ENCODE results near the gene YTHDC2. TPM values are rescaled to one million over a fixed set of nuclear protein-coding genes. Genes with fewer than 3 reads are reported as not detected.

YTHDC2 gene
- total RNA-seq, 2 experiments from 2014 or later: 40.3 to 60.1 TPM

DNA sequence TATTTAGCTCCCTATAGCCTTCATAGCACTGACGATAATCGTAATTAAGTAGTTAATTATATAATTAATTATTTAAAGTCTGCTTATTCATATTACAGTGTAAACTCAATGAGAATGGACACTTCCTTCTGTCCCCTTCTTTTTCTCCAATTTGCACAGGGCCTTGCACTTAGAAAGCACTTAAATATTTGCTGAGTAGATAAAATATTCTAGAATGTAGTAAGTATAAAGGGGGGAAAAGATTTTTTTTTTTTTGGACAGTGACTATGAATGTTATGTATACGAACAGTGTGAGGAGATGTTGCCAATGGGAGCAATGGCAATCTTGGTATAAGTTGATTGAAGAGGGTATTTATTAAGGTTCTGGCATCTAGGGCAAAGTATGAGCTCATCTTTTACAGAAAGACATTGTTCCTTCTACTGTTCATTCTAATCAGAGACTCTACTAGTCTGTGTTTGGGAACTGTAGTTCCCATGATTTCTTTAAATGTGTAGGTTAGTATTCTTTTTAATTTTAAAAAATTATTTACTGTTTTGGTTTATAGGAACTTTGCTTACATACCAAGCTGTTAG lies 49.4 kb downstream of the YTHDC2 start:
- intact Hi-C loops (cut with micrococcal nuclease; ENCODE audit: unreplicated experiment): no loop called here
- no TSS peak for BruUV-seq (replicated peaks)
- H3K9me3 ChIP-seq (ENCODE audit: low read length): no peaks in the 10 kb centered on the region
- no peak overlapping the region for H3K4me3 ChIP-seq (ENCODE audit: low read depth, low read length, poor library complexity, severe bottlenecking)
- H3K27ac ChIP-seq (ENCODE audit: low read depth, low read length, poor library complexity, severe bottlenecking): no peak overlapping the region
- H3K9me2 ChIP-seq (ENCODE audit: insufficient read depth, low read length): no peaks in the 10 kb centered on the region
- no peaks in the 10 kb centered on the region for H3K4me1 ChIP-seq (ENCODE audit: insufficient read depth, low read length, poor library complexity, severe bottlenecking)
- H2AFZ ChIP-seq (ENCODE audit: low read length): no peak overlapping the region
- TF ChIP-seq, protein P1, sequence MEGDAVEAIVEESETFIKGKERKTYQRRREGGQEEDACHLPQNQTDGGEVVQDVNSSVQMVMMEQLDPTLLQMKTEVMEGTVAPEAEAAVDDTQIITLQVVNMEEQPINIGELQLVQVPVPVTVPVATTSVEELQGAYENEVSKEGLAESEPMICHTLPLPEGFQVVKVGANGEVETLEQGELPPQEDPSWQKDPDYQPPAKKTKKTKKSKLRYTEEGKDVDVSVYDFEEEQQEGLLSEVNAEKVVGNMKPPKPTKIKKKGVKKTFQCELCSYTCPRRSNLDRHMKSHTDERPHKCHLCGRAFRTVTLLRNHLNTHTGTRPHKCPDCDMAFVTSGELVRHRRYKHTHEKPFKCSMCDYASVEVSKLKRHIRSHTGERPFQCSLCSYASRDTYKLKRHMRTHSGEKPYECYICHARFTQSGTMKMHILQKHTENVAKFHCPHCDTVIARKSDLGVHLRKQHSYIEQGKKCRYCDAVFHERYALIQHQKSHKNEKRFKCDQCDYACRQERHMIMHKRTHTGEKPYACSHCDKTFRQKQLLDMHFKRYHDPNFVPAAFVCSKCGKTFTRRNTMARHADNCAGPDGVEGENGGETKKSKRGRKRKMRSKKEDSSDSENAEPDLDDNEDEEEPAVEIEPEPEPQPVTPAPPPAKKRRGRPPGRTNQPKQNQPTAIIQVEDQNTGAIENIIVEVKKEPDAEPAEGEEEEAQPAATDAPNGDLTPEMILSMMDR (conservative IDR thresholded peaks at IDR 0.05; ENCODE audit: low read length): no peak
- no peak for TF ChIP-seq EZH2phosphoT487 (IDR thresholded peaks at IDR 0.05; ENCODE audit: borderline replicate concordance, low read depth, low read length)
- POLR2A ChIA-PET: interaction anchor here (0.5 to 1.2 kb wide), 7 partner anchors 10 to 1458 kb away, joined by 3 to 4 read pairs (median 3); no protein-coding TSS in a partner anchor
- peaks cover 84% of the 10 kb centered on the region for H3K36me3 ChIP-seq (ENCODE audit: insufficient read depth, low read length)
- no peak for DNase-seq (ENCODE audit: low spot score)
- H4K20me1 ChIP-seq (ENCODE audit: insufficient read depth, low read length): no peaks in the 10 kb centered on the region
- no peak overlapping the region for H3K4me2 ChIP-seq (ENCODE audit: low read length)
- CTCF ChIA-PET (ENCODE audit: unreplicated experiment): no interaction called here
- H3K79me2 ChIP-seq (ENCODE audit: insufficient read depth, low read depth, low read length): no peaks in the 10 kb centered on the region

DNA sequence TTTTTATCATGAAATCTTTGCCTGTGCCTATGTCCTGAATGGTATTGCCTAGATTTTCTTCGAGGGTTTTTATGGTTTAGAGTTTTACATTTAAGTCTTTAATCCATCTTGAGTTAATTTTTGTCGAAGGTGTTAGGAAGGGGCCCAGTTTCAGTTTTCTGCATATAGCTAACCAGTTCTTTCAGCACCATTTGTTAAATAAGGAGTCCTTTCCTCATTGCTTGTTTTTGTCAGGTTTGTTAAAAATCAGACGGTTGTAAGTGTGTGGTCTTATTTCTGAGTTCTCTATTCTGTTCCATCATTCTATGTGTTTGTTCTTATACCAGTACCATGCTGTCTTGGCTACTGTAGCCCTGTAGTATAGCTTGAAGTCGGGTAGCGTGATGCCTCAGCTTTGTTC lies 55.9 kb downstream of the YTHDC2 start:
- intact Hi-C loops (cut with micrococcal nuclease; ENCODE audit: unreplicated experiment): no loop called here
- POLR2A ChIA-PET: interaction anchor here (0.6 to 1.7 kb wide), 2 partner anchors 12 to 293 kb away, joined by 4 read pairs; no protein-coding TSS in a partner anchor

DNA sequence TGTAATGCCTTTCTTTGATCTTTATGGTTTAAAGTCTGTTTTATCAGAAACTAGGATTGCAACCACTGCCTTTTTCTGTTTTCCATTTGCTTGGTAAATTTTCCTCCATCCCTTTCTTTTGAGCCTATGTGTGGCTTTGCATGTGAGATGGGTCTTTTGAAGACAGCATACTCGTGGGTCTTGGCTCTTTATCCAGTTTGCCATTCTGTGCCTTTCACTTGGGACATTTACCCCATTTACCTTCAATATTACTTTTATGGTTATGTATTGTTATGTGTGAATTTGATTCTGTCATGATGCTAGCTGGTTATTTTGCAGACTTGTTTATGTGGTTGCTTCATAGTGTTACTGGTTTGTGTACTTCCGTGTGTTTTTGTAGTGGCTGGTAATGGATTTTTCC lies 59.2 kb downstream of the YTHDC2 start:
- H3K79me2 ChIP-seq (ENCODE audit: insufficient read depth, low read depth, low read length): no peaks in the 10 kb centered on the region
- no peaks in the 10 kb centered on the region for H3K4me1 ChIP-seq (ENCODE audit: insufficient read depth, low read length, poor library complexity, severe bottlenecking)
- BruUV-seq (replicated peaks): no TSS peak
- no peak overlapping the region for H2AFZ ChIP-seq (ENCODE audit: low read length)
- H3K27ac ChIP-seq (ENCODE audit: low read depth, low read length, poor library complexity, severe bottlenecking): no peak overlapping the region
- ChIA-PET CTCF (ENCODE audit: unreplicated experiment) (no interaction called here), POLR2A (interaction anchor here (0.7 to 1.2 kb wide), 4 partner anchors 10 to 193 kb away, joined by 3 to 4 read pairs (median 3); no protein-coding TSS in a partner anchor)
- 0 out of 2 replicates have a peak, but pooled peaks cover 5% of the 10 kb centered on the region for H3K9me3 ChIP-seq (ENCODE audit: low read length)
- peaks cover 75% of the 10 kb centered on the region for H3K36me3 ChIP-seq (ENCODE audit: insufficient read depth, low read length)
- no peaks in the 10 kb centered on the region for H4K20me1 ChIP-seq (ENCODE audit: insufficient read depth, low read length)
- no peaks in the 10 kb centered on the region for H3K9me2 ChIP-seq (ENCODE audit: insufficient read depth, low read length)
- no peak for DNase-seq (ENCODE audit: low spot score)
- intact Hi-C loops (cut with micrococcal nuclease; ENCODE audit: unreplicated experiment): no loop called here
- no peak overlapping the region for H3K4me3 ChIP-seq (ENCODE audit: low read depth, low read length, poor library complexity, severe bottlenecking)
- TF ChIP-seq, protein P1 (conservative IDR thresholded peaks at IDR 0.05; ENCODE audit: low read length): no peak
- no peak for TF ChIP-seq EZH2phosphoT487 (IDR thresholded peaks at IDR 0.05; ENCODE audit: borderline replicate concordance, low read depth, low read length)
- no peak overlapping the region for H3K4me2 ChIP-seq (ENCODE audit: low read length)

More for the DNA sequence above, 55.9 kb downstream of the YTHDC2 start:
- CTCF ChIA-PET (ENCODE audit: unreplicated experiment): no interaction called here
- TF ChIP-seq, protein P1 (conservative IDR thresholded peaks at IDR 0.05; ENCODE audit: low read length): no peak
- no peak for TF ChIP-seq EZH2phosphoT487 (IDR thresholded peaks at IDR 0.05; ENCODE audit: borderline replicate concordance, low read depth, low read length)
- H3K9me2 ChIP-seq (ENCODE audit: insufficient read depth, low read length): no peaks in the 10 kb centered on the region
- no TSS peak for BruUV-seq (replicated peaks)
- no peak for DNase-seq (ENCODE audit: low spot score)
- 0 out of 2 replicates have a peak, but pooled peaks cover 5% of the 10 kb centered on the region for H3K9me3 ChIP-seq (ENCODE audit: low read length)
- H2AFZ ChIP-seq (ENCODE audit: low read length): no peak overlapping the region
- H4K20me1 ChIP-seq (ENCODE audit: insufficient read depth, low read length): no peaks in the 10 kb centered on the region
- no peak overlapping the region for H3K27ac ChIP-seq (ENCODE audit: low read depth, low read length, poor library complexity, severe bottlenecking)
- H3K79me2 ChIP-seq (ENCODE audit: insufficient read depth, low read depth, low read length): no peaks in the 10 kb centered on the region
- no peak overlapping the region for H3K4me3 ChIP-seq (ENCODE audit: low read depth, low read length, poor library complexity, severe bottlenecking)
- peaks cover 92% of the 10 kb centered on the region for H3K36me3 ChIP-seq (ENCODE audit: insufficient read depth, low read length)
- H3K4me1 ChIP-seq (ENCODE audit: insufficient read depth, low read length, poor library complexity, severe bottlenecking): no peaks in the 10 kb centered on the region
- H3K4me2 ChIP-seq (ENCODE audit: low read length): no peak overlapping the region
